ENCODE measurements around the gene CCDC148. TPM values are rescaled to one million over a fixed set of nuclear protein-coding genes. Genes with fewer than 3 reads are reported as not detected.

Gene CCDC148
- total RNA-seq, 4 donors from 2014 or later = 0.78 to 1.6 (median 1.1) TPM

- H3K4me1 ChIP-seq = peaks cover 15 to 99% (median 18%) of the 10 kb centered on the region in 3 donors
- no peak for TF ChIP-seq POLR2AphosphoS5 (IDR thresholded peaks at IDR 0.05)
- TF ChIP-seq POLR2A (IDR thresholded peaks at IDR 0.05) = no peak
- TF ChIP-seq EP300 (IDR thresholded peaks at IDR 0.05) = no peak
- no peak for TF ChIP-seq CTCF (IDR thresholded peaks at IDR 0.05)
- 58 to 90% methylated on average over 3 of the region's 3 CpGs for WGBS, 2 donors (ENCODE audit: low coverage in 1 of 2)
These were observed 40.4 kb upstream of the CCDC148 start for GRCh38 chr2:158496986-158497385.

GRCh38 chr2:158495175-158495574 is 38.6 kb upstream of the CCDC148 start:
- no peaks in the 10 kb centered on the region for H3K27me3 ChIP-seq
- TF ChIP-seq POLR2A (IDR thresholded peaks at IDR 0.05) (no peak), CTCF (IDR thresholded peaks at IDR 0.05) (no peak), EP300 (IDR thresholded peaks at IDR 0.05) (no peak), POLR2AphosphoS5 (IDR thresholded peaks at IDR 0.05) (no peak)
- H3K9me3 ChIP-seq = no peaks in the 10 kb centered on the region
- H3K4me1 ChIP-seq = peaks cover 14 to 97% (median 18%) of the 10 kb centered on the region in 3 donors
- H3K36me3 ChIP-seq = no peaks in the 10 kb centered on the region
- 41 to 45% methylated on average over 3 to 4 of the region's 5 CpGs for WGBS, 2 donors (ENCODE audit: low coverage in 1 of 2)
- no peak overlapping the region for H3K4me3 ChIP-seq
- no peak for ATAC-seq
- peak overlapping the region in 3 of 4 donors; percentile 49 to 68 (median 57) for H3K27ac ChIP-seq

More at GRCh38 chr2:158496986-158497385, 40.4 kb upstream of the CCDC148 start:
- no peaks in the 10 kb centered on the region for H3K36me3 ChIP-seq
- no peak for ATAC-seq
- no peaks in the 10 kb centered on the region for H3K27me3 ChIP-seq
- H3K27ac ChIP-seq = peak overlapping the region; percentile 13 to 68 (median 26)
- no peak overlapping the region for H3K4me3 ChIP-seq
- H3K9me3 ChIP-seq = no peaks in the 10 kb centered on the region

GRCh38 chr2:158493458-158493857 is 36.9 kb upstream of the CCDC148 start:
- Histone ChIP-seq H3K4me1 (peaks cover 16 to 97% (median 19%) of the 10 kb centered on the region in 3 donors), H3K9me3 (no peaks in the 10 kb centered on the region), H3K4me3 (no peak overlapping the region), H3K27ac (peak overlapping the region in 2 of 4 donors; percentile 28 to 31), H3K36me3 (no peaks in the 10 kb centered on the region), H3K27me3 (no peaks in the 10 kb centered on the region)
- no peak for TF ChIP-seq POLR2AphosphoS5 (IDR thresholded peaks at IDR 0.05)
- no peak for TF ChIP-seq EP300 (IDR thresholded peaks at IDR 0.05)
- no peak for TF ChIP-seq CTCF (IDR thresholded peaks at IDR 0.05)
- no peak for TF ChIP-seq POLR2A (IDR thresholded peaks at IDR 0.05)
- WGBS, 2 donors (ENCODE audit: low coverage in 1 of 2) = 0 to 24% methylated on average over 1 to 2 of the region's 2 CpGs
- ATAC-seq = peak; percentile 11

GRCh38 chr2:158491072-158491471 is 34.5 kb upstream of the CCDC148 start:
- no peak for ATAC-seq
- TF ChIP-seq POLR2A (IDR thresholded peaks at IDR 0.05) (no peak), POLR2AphosphoS5 (IDR thresholded peaks at IDR 0.05) (no peak), EP300 (IDR thresholded peaks at IDR 0.05) (no peak), CTCF (IDR thresholded peaks at IDR 0.05) (no peak)
- Histone ChIP-seq H3K4me1 (peaks cover 19 to 97% (median 32%) of the 10 kb centered on the region in 3 donors), H3K36me3 (no peaks in the 10 kb centered on the region), H3K27me3 (no peaks in the 10 kb centered on the region), H3K4me3 (no peak overlapping the region), H3K9me3 (no peaks in the 10 kb centered on the region), H3K27ac (peak overlapping the region in 1 of 4 donors; percentile 52)
- 89 to 98% methylated on average over 3 to 4 of the region's 4 CpGs for WGBS, 2 donors (ENCODE audit: low coverage in 1 of 2)

- no peak for ATAC-seq
- TF ChIP-seq EP300 (IDR thresholded peaks at IDR 0.05) (no peak), CTCF (IDR thresholded peaks at IDR 0.05) (no peak), POLR2A (IDR thresholded peaks at IDR 0.05) (no peak), POLR2AphosphoS5 (IDR thresholded peaks at IDR 0.05) (no peak)
- Histone ChIP-seq H3K27ac (peak overlapping the region; percentile 25 to 52 (median 34)), H3K4me3 (no peak overlapping the region), H3K9me3 (no peaks in the 10 kb centered on the region), H3K4me1 (peaks cover 17 to 84% (median 28%) of the 10 kb centered on the region in 3 donors), H3K36me3 (no peaks in the 10 kb centered on the region), H3K27me3 (no peaks in the 10 kb centered on the region)
- 28 to 50% methylated on average over 5 to 6 of the region's 6 CpGs for WGBS, 2 donors (ENCODE audit: low coverage in 1 of 2)
These were observed 33.0 kb upstream of the CCDC148 start for GRCh38 chr2:158489366-158490112.
